Muscle layer of duodenum (tissue), 2 donors: ENCODE results near the gene DCAF8L2.
"Not testable (repeated sequence)": the region's sequence is repeated elsewhere in the genome, so short reads cannot be mapped to it uniquely, and the experiment has no call there.

Experiments
- H3K27ac ChIP-seq: one replicate; pipeline ENCODE4 v1.7.0; 2013; ENCODE audit warnings: mild to moderate bottlenecking, low read length
- H3K27me3 ChIP-seq: one replicate; pipeline ENCODE4 v1.7.0; 2013; ENCODE audit warnings: low read depth, mild to moderate bottlenecking, control low read depth, low read length
- H3K36me3 ChIP-seq, 2 donors: one replicate each; pipeline ENCODE4 v1.7.0; 2013; ENCODE audit warnings: low read length in 2 of 2, control low read depth in 1 of 2, mild to moderate bottlenecking in 1 of 2; ENCODE audit not compliant: insufficient read depth in 2 of 2, control insufficient read depth in 1 of 2
- H3K4me1 ChIP-seq, 2 donors: one replicate each; pipeline ENCODE4 v1.7.0; 2013; ENCODE audit warnings: low read length in 2 of 2, mild to moderate bottlenecking in 2 of 2, control low read depth in 1 of 2, moderate library complexity in 1 of 2; ENCODE audit not compliant: insufficient read depth in 2 of 2, control insufficient read depth in 1 of 2
- H3K4me3 ChIP-seq, 2 donors: one replicate each; pipeline ENCODE4 v1.7.0; 2013; ENCODE audit warnings: low read length in 2 of 2, low read depth in 1 of 2, mild to moderate bottlenecking in 1 of 2
- H3K9me3 ChIP-seq, 2 donors: one replicate each; pipeline ENCODE4 v1.7.0; 2013; ENCODE audit warnings: low read length in 2 of 2, control low read depth in 1 of 2, mild to moderate bottlenecking in 1 of 2; ENCODE audit not compliant: control insufficient read depth in 1 of 2
- donor health status: healthy.

DCAF8L2 gene

DNA sequence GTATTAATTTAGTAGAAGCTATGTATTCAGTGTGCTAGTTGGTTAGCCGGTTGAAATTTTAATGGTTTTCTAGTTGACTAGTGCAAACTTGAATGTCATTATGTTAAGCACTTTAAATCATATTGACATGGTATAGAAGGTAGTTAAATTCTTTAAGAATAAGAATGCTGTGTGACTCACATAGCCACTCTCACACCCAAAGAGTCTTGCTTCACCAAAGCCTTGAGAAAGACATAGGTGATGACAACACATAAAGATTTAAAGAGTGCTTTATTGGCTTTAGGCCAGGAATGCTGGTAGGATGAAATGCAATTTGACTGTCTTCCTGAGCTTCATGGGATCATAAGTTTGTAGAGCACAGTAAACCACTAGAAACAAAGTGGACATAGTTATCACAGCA lies 85.3 kb downstream of the DCAF8L2 start:
- H3K36me3 ChIP-seq: no peaks in the 10 kb centered on the region
- H3K27me3 ChIP-seq: no peaks in the 10 kb centered on the region
- H3K9me3 ChIP-seq: no peaks in the 10 kb centered on the region
- no peak overlapping the region for H3K27ac ChIP-seq
- H3K4me1 ChIP-seq: no peaks in the 10 kb centered on the region
- no peak overlapping the region for H3K4me3 ChIP-seq

DNA sequence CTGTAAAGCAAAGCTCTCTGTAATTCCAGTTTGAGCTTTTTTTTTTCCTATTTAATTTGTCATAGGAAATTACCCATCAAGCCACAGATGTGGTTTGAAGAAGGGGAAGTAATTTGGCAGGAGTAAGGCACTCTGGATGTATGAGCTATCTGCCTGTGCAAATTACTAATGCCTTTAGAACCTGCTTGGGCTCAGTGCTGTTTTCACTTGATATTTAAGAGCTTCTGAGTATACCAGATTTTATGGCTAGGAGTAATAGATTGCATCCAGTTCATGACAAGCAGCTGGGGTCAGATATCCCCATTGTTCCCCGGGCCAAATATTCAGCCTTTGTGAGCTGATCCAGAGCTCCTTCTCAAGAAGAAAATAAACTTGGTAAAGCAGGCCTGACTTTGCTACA lies 89.1 kb downstream of the DCAF8L2 start:
- no peaks in the 10 kb centered on the region for H3K27me3 ChIP-seq
- H3K36me3 ChIP-seq: no peaks in the 10 kb centered on the region
- no peaks in the 10 kb centered on the region for H3K4me1 ChIP-seq
- H3K27ac ChIP-seq: no peak overlapping the region
- H3K9me3 ChIP-seq: no peaks in the 10 kb centered on the region
- H3K4me3 ChIP-seq: no peak overlapping the region

DNA sequence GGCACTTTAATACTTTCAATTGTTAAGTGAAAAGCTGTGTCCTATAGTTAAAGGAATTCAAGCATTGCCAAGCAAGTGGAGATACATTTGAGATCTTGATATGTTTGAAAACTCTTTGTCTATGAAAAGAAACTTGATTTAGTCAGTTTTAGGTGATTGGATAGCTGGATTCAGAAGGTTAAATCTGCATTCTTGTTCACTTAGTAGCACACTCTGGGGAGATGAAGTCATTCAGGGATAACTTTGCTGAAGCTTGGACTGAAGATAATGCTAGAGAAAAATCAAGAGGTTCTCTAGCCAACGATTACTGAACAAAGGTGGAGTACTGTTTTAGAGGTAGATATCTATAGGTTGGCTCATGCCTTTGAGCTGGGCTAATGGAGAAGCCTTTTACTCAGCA lies 90.6 kb downstream of the DCAF8L2 start:
- Histone ChIP-seq H3K9me3 (no peaks in the 10 kb centered on the region), H3K36me3 (no peaks in the 10 kb centered on the region), H3K4me1 (no peaks in the 10 kb centered on the region), H3K27me3 (no peaks in the 10 kb centered on the region), H3K4me3 (no peak overlapping the region), H3K27ac (no peak overlapping the region)

DNA sequence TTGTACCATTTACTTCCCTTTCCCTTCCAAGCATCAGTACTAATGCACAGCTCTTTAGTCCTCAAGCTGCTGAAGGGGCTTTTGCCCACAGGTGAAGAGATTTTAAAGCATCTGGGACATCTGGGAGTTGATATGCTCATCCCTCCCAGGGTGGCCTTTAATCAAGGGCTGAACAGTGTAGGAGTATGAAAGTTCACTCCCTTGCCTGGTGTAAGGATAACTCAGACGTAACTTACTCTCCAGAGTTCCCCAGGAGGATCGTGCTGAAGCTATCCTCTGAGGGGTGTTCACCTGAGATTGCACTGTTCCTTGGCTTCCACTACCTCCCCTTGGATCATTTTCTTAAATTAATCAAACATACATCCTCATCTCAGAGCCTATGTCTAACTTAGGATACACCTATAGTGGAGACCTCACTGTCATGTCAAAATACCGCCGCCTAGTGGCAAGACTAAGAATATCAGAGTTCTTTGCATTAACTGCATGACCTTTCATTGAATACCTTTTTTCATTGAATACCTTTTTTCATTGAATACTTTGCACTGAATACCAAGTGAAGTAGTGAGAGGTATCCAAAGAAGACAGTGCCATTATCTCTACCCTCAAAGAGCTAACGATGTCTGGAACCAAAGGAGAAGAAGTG lies 93.5 kb downstream of the DCAF8L2 start:
- H3K27ac ChIP-seq: not testable (repeated sequence)

DNA sequence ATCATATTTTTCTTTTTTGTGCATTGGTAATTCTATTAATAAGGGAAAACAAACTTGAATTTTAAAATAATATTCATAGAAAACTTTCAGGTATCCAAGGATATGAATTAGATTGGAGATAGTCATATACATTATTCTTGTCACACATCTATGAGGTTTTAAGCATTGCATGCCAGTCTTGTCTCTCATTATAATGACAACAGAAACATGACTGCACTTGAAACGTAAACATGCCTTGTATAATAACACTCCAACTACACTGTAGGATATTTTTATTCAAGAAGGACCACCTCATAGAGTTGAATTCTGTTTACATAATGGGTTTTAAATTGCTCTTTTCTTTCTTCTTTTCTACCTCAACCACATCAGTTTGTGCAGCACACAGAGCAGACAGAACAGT lies 104.5 kb downstream of the DCAF8L2 start:
- H3K4me1 ChIP-seq: no peaks in the 10 kb centered on the region
- no peaks in the 10 kb centered on the region for H3K27me3 ChIP-seq
- no peaks in the 10 kb centered on the region for H3K36me3 ChIP-seq
- no peaks in the 10 kb centered on the region for H3K9me3 ChIP-seq
- no peak overlapping the region for H3K27ac ChIP-seq
- no peak overlapping the region for H3K4me3 ChIP-seq

More for the DNA sequence above, 93.5 kb downstream of the DCAF8L2 start:
- H3K4me3 ChIP-seq, H3K27me3 ChIP-seq, H3K9me3 ChIP-seq, H3K4me1 ChIP-seq, H3K36me3 ChIP-seq: not testable (repeated sequence)

DNA sequence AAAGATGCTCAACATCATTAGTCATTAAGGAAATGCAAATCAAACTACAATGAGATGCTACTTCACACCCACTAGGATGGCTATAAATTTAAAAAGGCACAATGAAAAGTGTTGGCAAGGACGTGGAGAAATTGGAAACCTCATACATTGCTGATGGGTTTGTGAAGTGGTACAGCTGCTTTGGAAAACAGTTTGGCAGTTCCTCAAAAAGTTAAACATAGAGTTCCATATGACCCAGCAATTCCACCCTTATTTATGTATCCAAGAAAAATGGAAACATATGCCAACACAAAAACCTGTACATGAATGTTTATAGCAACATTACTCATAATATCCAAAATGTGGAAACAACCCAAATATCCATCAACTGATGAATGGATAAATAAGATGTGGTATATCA lies 116.4 kb downstream of the DCAF8L2 start:
- H3K9me3 ChIP-seq: no peaks in the 10 kb centered on the region
- no peak overlapping the region for H3K4me3 ChIP-seq
- H3K4me1 ChIP-seq: no peaks in the 10 kb centered on the region
- no peaks in the 10 kb centered on the region for H3K27me3 ChIP-seq
- no peaks in the 10 kb centered on the region for H3K36me3 ChIP-seq
- H3K27ac ChIP-seq: no peak overlapping the region

- Histone ChIP-seq H3K27ac (no peak overlapping the region), H3K36me3 (no peaks in the 10 kb centered on the region), H3K4me3 (no peak overlapping the region), H3K9me3 (peaks cover 0 to 2% of the 10 kb centered on the region in 2 donors), H3K27me3 (no peaks in the 10 kb centered on the region), H3K4me1 (no peaks in the 10 kb centered on the region)
These were observed 125.5 kb downstream of the DCAF8L2 start for GRCh38 chrX:27715610-27716009.

GRCh38 chrX:27728291-27728690 lies 138.1 kb downstream of the DCAF8L2 start:
- Histone ChIP-seq H3K27ac (no peak overlapping the region), H3K4me1 (no peaks in the 10 kb centered on the region), H3K27me3 (no peaks in the 10 kb centered on the region), H3K9me3 (no peaks in the 10 kb centered on the region), H3K36me3 (no peaks in the 10 kb centered on the region), H3K4me3 (no peak overlapping the region)

DNA sequence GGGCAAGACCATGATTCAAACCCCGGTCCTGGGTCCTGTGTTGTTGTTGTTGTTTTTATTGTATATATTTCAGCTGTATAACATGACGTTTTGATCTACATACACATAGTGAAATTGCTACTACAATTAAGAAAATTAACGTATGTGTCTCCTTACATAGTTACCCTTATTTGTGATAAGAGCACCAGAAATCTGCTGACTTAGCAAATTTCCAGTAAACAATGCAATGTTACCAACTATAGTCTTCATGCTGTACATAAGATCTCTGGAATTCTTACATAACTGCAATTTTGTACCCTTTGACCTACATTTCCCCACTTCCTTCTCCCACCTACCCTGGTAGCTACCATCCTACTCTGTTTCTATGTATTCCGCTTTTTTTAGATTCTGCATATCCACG lies 141.8 kb downstream of the DCAF8L2 start:
- Histone ChIP-seq H3K27me3 (no peaks in the 10 kb centered on the region), H3K9me3 (no peaks in the 10 kb centered on the region), H3K4me1 (no peaks in the 10 kb centered on the region), H3K36me3 (no peaks in the 10 kb centered on the region), H3K4me3 (no peak overlapping the region), H3K27ac (no peak overlapping the region)

DNA sequence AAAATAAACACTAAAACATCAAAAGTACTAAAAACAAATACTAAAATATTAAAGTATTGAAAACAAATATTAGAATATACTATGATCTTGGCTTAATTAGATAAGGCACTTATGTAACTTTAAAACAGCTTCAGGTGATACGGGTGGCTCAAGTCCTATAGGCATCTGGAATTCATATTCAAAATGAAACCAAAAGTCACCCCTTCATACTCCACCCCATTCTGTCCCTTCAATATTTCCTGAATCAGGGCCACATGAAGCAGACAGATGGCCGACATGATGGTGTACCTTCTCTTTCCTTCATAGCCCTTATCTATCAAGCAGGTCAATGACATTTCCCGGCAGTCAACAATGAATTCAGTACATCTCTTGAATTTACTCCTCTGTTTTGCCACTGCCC lies 145.8 kb downstream of the DCAF8L2 start:
- H3K4me1 ChIP-seq: no peaks in the 10 kb centered on the region
- H3K9me3 ChIP-seq: no peaks in the 10 kb centered on the region
- H3K27me3 ChIP-seq: no peaks in the 10 kb centered on the region
- H3K36me3 ChIP-seq: no peaks in the 10 kb centered on the region
- H3K4me3 ChIP-seq: no peak overlapping the region
- no peak overlapping the region for H3K27ac ChIP-seq

DNA sequence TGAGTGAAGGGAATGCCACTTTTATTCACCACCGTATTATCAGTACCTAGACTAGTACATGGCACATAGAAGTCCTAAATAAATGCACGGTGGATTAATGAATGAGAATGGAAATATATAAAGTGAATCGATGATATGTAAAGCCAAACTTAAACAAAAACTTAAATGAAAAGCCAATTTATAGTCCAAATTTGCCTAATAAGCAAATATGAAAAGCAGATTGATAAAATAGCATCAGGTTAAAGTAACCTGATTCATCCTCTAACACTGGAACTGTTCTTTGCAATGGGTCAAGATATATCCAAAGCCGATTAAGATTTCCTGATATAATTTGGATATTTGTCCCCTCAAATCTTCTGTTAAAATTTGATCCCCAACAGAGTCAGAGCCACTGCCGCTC lies 150.8 kb downstream of the DCAF8L2 start:
- no peak overlapping the region for H3K4me3 ChIP-seq
- no peaks in the 10 kb centered on the region for H3K4me1 ChIP-seq
- H3K27ac ChIP-seq: no peak overlapping the region
- H3K9me3 ChIP-seq: no peaks in the 10 kb centered on the region
- no peaks in the 10 kb centered on the region for H3K27me3 ChIP-seq
- H3K36me3 ChIP-seq: no peaks in the 10 kb centered on the region

- not testable (repeated sequence) for H3K9me3 ChIP-seq, H3K4me3 ChIP-seq, H3K27ac ChIP-seq, H3K36me3 ChIP-seq, H3K27me3 ChIP-seq, H3K4me1 ChIP-seq
These were observed 153.4 kb downstream of the DCAF8L2 start for GRCh38 chrX:27743521-27743920.
